K562 (cell line): ENCODE data around the gene CARMIL1. TPM values are rescaled to one million over a fixed set of nuclear protein-coding genes. Genes with fewer than 3 reads are reported as not detected.

ENCODE experiments used
- ARNT ChIP-seq, 2 experiments: fragments of 450-650 bp; IDR thresholded peaks; 2 replicates each; pipeline ENCODE4 v1.6.1; 2016; ENCODE audit warnings: mild to moderate bottlenecking in 1 of 2
- LEF1 ChIP-seq: fragments of 450-650 bp; IDR thresholded peaks from 2 replicates; pipeline ENCODE4 v1.6.1; 2016; ENCODE audit warnings: mild to moderate bottlenecking
- MEF2D ChIP-seq: conservative IDR thresholded peaks from 2 replicates; pipeline ENCODE4 v1.6.1; 2016; ENCODE audit warnings: low read depth, missing genetic modification characterization, missing compliant biosample characterization
- RBM14 ChIP-seq: fragments of 200-400 bp; formaldehyde crosslinking; IDR thresholded peaks from 2 replicates; pipeline ENCODE4 v1.6.1; 2018; ENCODE audit warnings: low read depth, mild to moderate bottlenecking, low read length, moderate library complexity, borderline replicate concordance; ENCODE audit not compliant: insufficient read depth
- XRCC5 ChIP-seq: fragments of 200-400 bp; formaldehyde crosslinking; IDR thresholded peaks from 2 replicates; pipeline ENCODE4 v1.6.1; 2017; ENCODE audit warnings: low read depth, mild to moderate bottlenecking, low read length
- ZKSCAN3 ChIP-seq: fragments of 250-450 bp; sonication (Bioruptor Pico); IDR thresholded peaks from 2 replicates; pipeline ENCODE4 v1.4.0; 2020
- ZNF609 ChIP-seq: sonication (generic); formaldehyde crosslinking; IDR thresholded peaks from 2 replicates; pipeline ENCODE4 v1.8.1; 2023; ENCODE audit warnings: missing genetic modification reagents, mild to moderate bottlenecking, borderline replicate concordance
- polyA plus RNA-seq, 8 experiments: library from polyadenylated mRNA; depleted of rRNA in 4 of 8; stranded (reverse) in 5 of 8; unstranded in 3 of 8; fragments of >200 nt; fragmentation: Nextera tagmentation in 2 of 8; fragmentation: Illumina TruSeq in 1 of 8; extraction: Ambion mirVana in 2 of 8; extraction: Trizol in 1 of 8; gene quantifications; 2 replicates each; pipeline versions ENCODE4 v1.2.1 to v1.2.3, GENCODE V29; 2011 to 2014; ENCODE audit warnings: inconsistent platforms in 1 of 8, missing spikeins in 1 of 8
- total RNA-seq, 7 experiments: library from RNA; depleted of rRNA in 6 of 7; stranded (reverse); fragments of >200 nt in 6 of 7; fragmentation: Illumina TruSeq in 2 of 7; extraction: Trizol in 2 of 7; gene quantifications; 2 replicates each; pipeline versions ENCODE4 v1.2.1 to v1.2.3, GENCODE V29; 2011 to 2021; ENCODE audit warnings: low replicate concordance in 1 of 7
- TF ChIP-seq, protein P1 (sequence below): fragments of 450-650 bp; IDR thresholded peaks from 2 replicates; pipeline ENCODE4 v1.6.1; 2016
- TF ChIP-seq, protein P2 (sequence below): fragments of 250-450 bp; sonication (Bioruptor Pico); IDR thresholded peaks from 2 replicates; pipeline ENCODE4 v1.4.0; 2020; ENCODE audit warnings: mild to moderate bottlenecking

Gene CARMIL1
- total and polyA plus RNA-seq, 9 of the 15 experiments (the other 6 are each of a cell fraction or from before 2014, with no cell fraction given), result 0.04 to 0.32 (median 0.10) TPM; not detected in 1

GRCh38 chr6:25617997-25618396, 338.8 kb downstream of the CARMIL1 start (continued):
- TF ChIP-seq LEF1 (no peak), MEF2D (no peak), ARNT (IDR thresholded peaks at IDR 0.05) (no peak), ZKSCAN3 (no peak), XRCC5 (no peak), ZNF609 (CRISPR knock-in tag) (no peak), RBM14 (no peak)
- TF ChIP-seq, protein P1, sequence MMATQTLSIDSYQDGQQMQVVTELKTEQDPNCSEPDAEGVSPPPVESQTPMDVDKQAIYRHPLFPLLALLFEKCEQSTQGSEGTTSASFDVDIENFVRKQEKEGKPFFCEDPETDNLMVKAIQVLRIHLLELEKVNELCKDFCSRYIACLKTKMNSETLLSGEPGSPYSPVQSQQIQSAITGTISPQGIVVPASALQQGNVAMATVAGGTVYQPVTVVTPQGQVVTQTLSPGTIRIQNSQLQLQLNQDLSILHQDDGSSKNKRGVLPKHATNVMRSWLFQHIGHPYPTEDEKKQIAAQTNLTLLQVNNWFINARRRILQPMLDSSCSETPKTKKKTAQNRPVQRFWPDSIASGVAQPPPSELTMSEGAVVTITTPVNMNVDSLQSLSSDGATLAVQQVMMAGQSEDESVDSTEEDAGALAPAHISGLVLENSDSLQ, result no peak
- TF ChIP-seq, protein P2, sequence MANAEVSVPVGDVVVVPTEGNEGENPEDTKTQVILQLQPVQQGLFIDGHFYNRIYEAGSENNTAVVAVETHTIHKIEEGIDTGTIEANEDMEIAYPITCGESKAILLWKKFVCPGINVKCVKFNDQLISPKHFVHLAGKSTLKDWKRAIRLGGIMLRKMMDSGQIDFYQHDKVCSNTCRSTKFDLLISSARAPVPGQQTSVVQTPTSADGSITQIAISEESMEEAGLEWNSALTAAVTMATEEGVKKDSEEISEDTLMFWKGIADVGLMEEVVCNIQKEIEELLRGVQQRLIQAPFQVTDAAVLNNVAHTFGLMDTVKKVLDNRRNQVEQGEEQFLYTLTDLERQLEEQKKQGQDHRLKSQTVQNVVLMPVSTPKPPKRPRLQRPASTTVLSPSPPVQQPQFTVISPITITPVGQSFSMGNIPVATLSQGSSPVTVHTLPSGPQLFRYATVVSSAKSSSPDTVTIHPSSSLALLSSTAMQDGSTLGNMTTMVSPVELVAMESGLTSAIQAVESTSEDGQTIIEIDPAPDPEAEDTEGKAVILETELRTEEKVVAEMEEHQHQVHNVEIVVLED (CRISPR knock-in tag), result no peak
- TF ChIP-seq, all 486 proteins: peak for 0
